HG03097 (cell line): ENCODE results near the gene GRIK4.
A peak's percentile ranks its signal among the peaks of the same experiment; 100 is the strongest.
"Not testable (repeated sequence)": the region's sequence is repeated elsewhere in the genome, so short reads cannot be mapped to it uniquely, and the experiment has no call there.

Experiments
- ATAC-seq: cut with Tn5 transposase; IDR thresholded peaks from one replicate; pipeline ENCODE4 v1.9.1; 2021; ENCODE audit not compliant: unreplicated experiment, low FRiP score

The GRIK4 gene

DNA sequence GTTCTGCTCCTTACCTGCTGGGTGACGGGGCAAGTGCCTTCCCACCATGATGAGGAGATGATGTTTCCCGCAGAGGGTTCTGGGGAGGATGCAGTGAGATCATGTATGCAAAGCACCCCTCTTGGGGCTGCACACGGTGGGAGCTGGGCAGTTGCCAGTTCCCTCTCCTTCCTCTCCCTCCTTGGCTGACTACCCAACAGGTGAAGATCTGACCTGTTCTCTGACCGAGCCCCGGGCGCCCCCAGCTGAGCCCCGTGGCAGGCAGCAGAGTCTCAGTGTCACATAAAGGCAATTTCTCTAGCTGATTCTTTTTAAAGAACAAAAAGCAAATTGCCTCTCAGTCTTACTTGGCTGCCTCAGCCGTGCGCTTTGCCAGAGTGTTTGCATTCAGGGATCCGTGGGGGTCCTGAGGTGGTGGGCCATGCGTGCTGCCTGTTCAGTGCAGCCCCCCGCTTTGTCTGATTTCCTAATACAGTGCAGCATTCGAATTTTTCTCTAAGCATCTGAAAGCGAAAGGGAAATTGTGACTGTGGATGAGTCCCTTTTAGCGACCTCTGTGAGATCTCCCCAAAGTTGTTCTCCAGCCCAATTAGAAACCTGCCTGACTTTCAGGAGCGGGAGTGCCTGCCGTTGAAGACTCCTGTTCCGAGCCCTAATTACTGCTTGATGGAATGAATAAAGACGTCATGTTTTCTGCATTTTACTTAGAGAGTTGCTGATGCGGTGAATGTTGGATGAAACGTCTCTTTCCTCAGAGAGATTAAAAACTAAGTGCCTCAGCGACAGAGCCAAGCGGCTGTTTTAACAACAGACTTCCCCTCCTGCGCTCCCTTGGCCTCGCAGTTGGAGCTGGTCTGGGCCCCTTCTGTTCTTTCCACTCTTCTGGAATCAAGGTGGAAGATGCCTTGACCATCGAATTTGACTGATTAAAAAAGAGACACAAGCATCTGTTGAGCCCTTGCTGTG is 86.0 kb downstream of the GRIK4 start:
- ATAC-seq, result no peak

DNA sequence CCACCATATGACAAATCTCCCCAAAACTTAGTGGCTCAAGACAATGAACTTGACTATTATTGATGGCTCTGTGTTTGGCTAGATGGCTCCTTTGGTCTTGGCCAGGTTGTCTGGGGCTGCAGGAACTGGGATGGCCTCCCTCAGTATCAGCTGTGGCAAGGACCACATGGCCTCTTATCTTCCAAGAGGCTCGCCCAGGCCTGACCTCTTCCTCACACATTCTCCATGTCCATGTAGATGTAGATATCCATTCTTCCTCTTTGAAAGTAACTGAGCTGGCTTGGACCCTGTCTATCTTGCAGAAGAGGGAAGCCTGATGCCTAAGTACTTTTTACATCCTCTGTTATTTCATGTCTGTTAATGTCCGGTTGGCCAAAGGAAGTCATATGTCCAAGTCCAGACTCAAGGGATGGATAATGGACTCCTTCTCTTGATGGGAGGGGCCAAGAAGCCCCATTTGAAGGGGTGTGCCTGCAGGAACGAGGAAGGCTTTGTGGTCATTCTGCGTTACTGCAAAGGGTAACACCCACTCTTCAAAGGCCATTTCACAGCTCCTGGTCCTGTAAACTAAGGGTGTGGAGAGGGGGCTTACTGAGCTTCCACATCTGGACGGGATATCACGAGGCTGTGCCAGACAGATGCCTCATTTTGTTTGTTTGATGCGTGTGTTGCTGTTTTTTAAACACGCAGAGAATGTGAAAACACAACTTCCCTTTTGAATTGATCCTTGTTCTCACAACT is 87.1 kb downstream of the GRIK4 start:
- ATAC-seq, result no peak

DNA sequence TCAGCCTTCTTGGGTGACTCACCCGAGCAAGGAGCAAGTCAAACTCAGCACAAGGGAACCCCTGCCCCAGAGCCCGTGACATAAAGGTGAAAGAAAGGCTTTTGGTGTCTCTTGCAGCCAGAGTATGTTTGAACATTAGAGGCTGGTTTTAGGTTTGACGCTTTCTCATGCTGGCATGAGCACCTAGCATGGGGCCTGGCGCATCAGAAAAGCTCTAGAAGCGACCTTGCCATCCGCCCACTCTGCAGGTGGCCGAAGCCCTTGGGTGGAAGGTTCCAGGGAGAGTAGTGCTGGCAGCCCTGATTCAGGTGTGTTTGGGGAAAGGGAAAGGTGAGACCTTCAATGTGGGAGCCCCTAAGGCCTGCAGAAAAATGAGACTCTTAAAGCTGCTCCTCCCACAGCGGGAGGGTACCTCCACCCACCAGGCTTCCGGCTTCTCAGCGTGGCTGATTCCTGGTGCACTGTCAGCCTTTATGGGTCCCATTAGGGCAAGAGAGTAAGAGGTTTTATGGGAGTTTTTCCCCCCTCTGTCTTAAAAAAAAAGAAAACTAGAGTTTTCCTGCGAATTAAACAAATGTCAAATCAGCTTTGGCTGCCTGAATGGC is 88.4 kb downstream of the GRIK4 start:
- no peak for ATAC-seq

DNA sequence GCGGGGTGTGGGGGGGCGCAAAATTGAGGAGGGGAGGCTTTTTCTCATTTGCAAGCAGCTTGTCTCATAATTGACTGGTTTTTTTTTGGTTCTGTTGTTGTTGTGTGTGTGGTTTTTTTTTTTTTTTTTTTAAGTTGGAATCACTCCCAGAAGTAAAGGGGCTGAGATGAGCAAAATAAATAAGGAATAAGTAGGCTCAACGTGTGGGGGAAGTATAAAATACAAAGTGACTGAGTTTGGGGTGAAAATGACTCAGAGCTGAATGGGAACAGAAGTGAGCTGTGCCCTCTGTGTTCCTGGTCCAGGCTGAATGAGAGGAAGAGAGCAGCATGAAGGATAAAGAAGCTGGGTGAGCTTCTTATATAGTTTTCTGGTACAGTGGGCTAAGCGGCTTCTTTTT is 90.0 kb downstream of the GRIK4 start:
- ATAC-seq, result no peak

DNA sequence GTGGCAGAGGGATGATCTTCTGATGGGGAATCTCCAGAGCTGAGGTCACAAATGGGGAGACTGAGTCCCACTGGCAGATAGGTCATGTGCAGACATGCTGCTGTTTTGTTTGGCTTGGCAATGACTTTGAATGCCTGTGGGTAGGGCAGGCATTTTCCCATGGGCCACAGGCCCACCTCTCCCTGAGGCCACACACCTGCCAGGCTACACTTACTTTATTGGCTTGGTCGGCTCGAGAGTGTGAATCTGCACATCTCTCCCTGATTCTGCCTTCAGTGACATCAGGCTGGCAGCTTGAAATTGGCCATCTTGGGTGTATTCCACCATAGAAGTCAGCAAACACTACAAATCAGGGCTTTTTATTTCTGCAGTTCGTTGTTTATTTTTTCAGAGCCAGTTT is 91.5 kb downstream of the GRIK4 start:
- ATAC-seq, result no peak

DNA sequence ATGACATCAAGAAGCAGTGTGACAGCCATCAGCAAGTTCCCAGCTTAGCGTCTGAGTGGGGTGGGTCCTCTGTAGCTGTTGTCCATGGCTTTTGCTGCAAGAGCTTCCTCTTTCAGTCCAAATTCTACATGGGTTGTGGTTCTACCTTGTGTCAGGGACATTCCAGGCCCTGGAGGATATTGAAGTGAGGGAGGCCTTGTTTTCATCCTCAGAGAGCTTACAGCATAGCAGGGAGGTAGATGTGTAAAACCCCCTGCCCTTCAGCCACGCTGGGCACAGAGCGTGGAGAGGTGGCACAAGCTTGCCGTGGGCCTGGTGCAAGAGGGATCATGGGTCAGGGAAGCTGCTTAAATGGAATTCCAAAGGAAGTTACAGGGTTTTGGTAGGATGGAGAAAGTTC is 93.9 kb downstream of the GRIK4 start:
- ATAC-seq, result no peak

DNA sequence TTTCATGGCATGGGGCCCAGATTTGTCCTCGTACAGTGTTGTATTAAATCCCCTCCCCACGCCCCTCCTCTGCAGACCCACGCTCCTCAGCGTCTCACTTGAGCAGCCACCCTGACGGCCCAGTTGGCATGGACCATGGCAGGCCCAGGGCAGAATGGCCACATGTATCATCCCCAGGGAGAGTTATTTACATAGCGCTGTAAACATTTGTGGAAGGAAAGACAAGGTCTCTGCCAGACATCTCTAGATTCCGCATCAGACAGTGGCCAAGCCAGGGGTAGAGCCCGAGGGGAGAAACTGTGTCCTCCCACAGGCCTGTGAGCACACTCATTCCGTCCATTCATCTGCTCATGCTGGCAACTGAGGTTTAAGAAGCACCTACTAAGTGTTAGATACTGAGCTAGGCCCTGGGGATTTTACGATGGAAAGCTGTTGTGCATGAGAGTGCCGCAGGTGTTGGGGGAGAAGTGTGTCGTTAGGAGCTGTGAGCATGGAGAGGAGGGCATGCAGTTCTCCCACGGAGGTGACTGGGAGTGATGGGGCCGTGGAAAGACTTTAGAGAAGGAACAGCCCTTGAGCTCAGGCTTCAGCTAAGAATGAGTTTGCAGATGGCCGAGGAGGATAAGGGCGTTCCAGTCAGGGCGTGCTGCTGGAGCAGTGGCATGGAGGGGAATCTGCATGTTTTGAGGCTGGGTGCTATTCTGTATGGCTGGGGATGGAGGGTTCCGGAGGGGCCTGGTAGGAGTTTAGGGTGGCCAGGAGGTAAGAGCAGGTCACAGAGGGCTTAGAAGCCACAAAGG is 94.9 kb downstream of the GRIK4 start:
- ATAC-seq, result no peak

DNA sequence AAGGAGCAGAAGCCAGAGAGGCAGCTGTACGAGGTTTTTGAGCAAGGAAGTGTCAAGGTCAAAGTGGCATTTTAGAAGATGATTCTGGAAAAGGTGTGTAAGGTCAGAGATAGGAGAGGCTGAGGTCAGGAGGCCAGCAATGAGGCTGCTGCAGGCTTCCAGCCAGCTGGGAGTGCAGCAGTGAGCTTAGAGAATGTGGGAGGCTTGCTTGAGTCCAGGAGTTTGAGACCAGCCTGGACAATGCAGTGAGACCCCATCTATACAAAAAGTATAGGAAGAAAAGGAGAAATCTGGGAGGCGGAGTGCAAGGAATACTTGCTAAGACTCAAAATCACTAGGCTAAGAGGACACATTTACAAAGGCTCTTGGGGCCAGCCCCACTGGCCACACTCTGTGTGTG is 96.5 kb downstream of the GRIK4 start:
- no peak for ATAC-seq

DNA sequence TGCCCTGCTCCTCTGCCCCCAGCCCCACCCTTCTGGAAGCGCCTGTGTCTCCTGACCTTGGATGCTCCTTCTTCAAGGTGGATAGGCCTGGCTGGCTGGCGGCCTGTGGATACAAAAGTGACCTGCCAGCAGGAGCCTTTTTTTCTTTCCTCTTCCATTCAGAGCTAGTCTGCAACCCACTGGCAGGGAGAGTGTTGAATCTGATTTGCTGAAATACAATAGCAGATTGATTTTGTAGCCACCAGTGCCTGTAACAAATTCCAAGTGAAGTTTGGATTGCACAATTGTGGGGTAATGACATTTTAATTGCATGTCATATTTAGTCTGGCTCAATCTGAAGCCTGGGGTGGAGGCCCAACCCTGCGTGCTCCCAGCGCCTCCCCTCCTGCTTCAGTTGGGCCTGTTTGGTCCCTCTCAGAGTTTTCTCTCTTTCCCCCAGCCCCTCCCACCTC is 97.2 kb downstream of the GRIK4 start:
- ATAC-seq, result no peak

DNA sequence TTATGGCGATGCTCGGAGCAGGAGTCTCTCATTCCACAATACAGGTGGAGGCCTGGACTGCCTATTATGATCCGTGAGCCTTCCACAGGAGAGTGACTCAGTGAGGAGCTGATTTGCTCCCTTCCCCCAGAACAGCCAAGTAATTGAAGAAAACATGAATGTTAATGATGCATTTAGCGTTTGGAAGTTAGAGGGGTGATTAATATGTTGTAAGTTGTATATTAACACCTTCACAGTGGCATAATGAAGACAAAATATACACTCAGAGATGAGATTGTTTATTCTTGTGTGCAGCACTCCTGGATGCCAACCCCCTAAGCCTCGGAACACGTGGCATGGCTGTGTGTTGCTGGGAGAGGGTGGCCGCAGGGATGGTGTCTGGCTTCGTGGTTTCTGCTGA is 98.6 kb downstream of the GRIK4 start:
- no peak for ATAC-seq

DNA sequence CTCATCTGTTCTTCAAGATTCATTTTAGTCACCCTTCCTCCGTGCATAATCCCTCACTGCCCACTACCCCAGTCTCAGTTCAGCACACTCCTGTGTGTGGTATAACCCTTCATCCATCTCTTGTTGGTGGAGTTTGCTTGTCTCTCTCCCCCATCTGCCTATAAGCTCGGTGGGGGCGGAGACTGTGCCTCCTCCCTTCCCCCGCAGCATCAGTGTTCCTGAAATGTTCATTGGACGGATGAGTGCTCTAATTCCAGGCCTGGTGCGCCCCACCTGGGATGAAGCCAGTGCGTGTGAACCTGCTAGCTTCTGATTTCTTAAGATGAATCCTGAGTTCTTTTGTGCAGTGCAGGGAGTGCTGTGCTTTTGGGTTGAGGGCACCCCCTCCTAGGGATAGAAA is 100.0 kb downstream of the GRIK4 start:
- no peak for ATAC-seq

DNA sequence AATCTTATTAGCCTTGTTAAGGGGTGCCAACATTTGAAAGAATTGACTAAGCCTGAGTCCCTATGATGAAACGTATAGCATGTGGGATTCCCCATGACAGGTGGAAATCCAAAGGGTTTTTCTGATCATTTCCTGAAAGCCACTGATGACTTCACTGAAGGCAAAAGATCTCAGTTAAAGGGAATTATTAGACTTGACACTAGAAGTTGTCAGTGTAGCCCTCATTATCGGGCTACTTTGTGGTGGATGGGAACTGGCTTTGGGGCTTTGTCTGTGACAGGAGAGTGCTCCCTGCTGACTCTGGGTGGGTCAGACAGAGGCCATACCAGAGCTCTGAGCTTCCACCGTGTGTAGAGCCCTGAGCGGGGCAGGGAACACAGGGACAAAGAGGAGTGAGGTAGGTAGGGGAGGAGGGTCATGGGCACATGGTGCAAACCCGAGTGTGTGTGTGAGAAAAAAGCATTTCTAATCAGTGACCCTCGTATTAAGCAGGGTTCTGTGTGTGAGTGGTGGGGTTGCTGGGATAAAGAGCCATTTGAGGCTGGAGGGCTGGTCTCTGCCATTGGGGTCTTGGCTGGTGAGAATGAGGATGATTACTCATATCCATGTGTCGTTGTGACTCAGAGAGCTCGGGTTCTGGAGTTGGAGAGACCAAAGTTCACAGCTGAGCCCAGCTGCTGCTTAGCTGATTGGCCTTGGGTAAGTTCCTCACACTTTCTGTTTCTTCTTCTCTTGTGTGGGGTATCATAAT is 101.1 kb downstream of the GRIK4 start:
- peak; percentile 73 for ATAC-seq

DNA sequence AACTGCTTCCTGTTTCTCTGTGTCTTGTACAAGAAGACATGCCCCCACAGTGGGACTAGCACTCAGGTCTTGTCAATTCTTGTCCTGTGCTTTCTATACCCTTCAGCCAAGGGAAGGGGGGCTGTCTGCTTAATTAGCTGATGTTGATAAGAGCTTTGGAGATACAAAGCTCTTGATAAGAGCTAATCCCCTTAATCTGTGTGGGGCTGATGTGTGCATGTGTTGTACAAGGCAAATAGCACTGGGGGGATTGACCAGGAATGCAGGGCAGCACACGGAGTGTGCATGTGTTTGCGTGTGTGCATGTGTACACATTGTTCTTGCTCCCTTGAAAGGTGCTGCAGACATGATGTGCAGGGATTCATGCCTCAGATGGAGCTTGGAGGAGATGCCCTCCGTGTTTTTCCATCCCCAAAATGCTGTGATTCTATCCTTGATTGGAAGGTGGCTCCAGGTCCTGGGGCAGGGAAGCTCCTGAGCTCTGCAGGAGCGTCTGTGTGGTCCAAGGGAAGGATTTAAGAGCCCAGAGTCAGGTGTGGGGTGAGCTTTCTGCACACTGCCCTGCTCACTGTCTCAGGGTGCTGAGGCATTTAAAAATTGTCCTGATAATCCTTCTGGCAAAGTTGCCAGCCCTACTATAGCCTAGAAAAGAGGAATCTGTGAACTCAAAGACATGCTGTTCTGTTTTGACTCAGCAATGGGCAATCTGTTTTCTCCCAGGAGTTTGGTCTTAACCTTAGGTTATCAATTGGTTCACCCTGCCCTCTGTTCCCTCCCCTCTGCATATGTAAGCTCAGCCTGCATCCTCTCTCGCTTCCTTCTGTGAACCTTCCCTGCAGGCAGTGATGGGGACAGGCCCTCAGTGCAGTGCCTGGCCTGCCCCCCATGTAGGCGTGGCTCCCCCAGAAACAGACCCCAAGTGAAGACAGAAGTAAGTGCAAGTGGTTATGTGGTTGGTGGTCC is 102.0 kb downstream of the GRIK4 start:
- ATAC-seq, result peak; percentile 62

DNA sequence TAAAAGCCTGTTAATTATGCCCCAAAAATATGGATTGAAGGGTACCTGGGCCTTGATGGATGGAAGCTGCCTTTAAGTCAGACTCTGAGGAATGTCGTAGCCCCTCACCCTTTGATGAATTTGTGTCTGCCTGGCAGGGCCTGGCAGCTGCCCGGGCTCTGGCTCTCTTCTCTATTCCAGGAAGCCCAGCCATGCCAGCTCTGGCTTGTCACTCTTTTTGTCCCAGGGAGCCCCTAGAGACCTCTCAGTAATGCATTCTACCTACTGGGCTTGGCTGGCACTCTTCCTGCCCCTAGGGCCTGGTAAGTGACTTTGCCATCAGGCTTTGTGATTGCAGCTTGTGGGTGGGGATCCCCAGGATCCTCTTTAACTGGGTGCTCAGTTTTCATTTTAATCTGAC is 103.8 kb downstream of the GRIK4 start:
- no peak for ATAC-seq

DNA sequence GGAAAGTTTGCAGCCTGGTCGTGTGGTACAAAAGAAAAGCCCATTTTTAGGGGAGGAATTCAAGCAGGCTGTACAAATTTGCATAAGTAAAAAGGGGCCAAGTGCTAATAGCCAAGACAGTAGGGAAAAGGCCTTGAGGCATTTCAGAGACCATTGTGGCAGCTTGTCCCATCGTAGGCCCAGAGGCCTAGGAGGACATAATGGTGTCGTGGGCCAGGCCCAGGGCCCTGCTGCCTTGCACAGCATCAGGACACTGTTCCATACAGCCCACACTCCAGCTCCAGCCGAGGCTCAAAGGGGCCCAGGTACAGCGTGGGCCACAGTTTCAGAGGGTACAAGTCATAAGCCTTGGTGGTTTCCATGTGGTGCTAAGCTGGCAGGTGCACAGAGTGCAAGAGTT is 106.9 kb downstream of the GRIK4 start:
- no peak for ATAC-seq

DNA sequence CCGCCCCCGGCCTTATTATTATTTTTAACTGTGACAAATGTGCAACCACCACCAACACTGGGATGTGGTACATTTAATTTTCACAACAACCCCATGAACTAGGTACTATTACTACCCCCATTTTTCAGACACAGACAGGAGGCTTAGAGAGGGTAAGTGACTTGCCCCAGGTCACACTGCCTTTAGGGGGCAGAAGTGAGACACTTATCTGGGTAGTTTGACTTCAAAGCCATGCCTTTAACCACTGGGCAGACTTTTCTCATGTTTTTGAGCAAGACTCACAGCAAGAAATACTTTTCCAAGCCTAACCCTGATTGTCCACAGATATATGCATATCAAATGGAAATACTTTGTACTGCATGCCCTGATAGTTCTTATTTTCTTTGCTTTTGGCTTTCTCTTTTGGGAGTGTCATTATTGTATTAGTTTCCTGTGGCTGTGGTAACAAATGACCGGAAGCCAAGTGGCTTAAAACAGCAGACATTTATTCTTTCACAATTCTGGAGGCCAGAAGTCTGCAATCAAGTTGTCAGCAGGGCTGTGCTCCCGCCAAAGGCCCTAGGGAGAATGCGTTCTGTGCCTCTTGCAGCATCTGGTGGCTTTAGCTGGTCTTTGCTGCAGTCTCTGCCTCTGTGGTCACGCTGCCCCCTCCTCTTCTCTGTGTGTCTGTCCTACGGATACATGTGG is 110.8 kb downstream of the GRIK4 start:
- ATAC-seq, result no peak

DNA sequence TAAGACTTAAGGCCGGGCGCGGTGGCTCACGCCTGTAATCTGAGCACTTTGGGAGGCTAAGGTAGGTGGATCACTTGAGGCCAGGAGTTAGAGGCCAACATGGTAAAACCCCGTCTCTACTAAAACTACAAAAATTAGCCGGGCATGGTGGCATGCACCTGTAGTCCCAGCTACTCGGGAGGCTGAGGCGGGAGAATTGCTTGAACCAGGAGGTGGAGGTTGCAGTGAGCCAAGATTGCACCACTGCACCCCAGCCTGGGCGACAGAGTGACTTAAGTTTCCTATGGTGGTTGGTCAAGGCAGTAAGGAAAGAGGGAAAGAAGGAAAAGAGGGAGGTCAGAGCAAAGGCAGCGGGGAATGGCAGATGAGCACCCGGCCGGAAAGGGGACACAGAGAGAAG is 113.4 kb downstream of the GRIK4 start:
- not testable (repeated sequence) for ATAC-seq

DNA sequence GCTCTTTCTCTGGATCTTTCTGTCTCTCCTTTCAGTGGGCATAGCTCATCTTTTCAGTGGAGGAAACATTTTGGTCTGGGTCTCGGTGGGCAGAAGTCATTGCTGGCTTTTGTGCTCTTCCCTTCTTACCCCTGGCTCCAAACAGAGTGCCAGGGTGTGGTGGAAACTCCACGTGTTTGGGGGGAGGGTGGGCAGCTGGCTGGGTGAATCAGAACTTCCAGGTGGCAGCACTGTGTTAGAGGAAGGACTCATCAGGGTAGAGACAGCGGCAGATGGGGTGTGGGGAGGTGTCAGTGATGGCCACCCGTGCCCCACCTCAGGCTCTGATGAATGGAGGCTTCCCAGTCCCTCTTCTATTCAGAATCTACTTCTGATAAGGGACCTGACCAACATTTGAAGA is 114.0 kb downstream of the GRIK4 start:
- ATAC-seq, result no peak
